Fibroblast of lung (primary cell): Measurements from ENCODE around the gene PPP1R13B. TPM values are rescaled to one million over a fixed set of nuclear protein-coding genes. Genes with fewer than 3 reads are reported as not detected.

Experiments
- DNase-seq, 2 donors: peaks; one replicate each; pipeline versions ENCODE4 v3.0.0 to v3.0.0-alpha.2; 2010; ENCODE audit warnings: low read depth in 2 of 2
- H2AFZ ChIP-seq: 2 replicates; pipeline ENCODE4 v1.5.1; 2012; ENCODE audit warnings: low read length, control low read depth, inconsistent platforms
- H3K27ac ChIP-seq: 2 replicates; pipeline ENCODE4 v1.5.1; 2011; ENCODE audit warnings: low read length, control low read depth; ENCODE audit not compliant: insufficient read depth
- H3K27me3 ChIP-seq: 2 replicates; pipeline ENCODE4 v1.5.1; 2011; ENCODE audit warnings: mild to moderate bottlenecking, low read length; ENCODE audit not compliant: control insufficient read depth, insufficient read depth
- H3K36me3 ChIP-seq: 2 replicates; pipeline ENCODE4 v1.5.1; 2011; ENCODE audit warnings: low read length; ENCODE audit not compliant: control insufficient read depth, insufficient read depth
- H3K4me1 ChIP-seq: 2 replicates; pipeline ENCODE4 v1.5.1; 2011; ENCODE audit warnings: low read length; ENCODE audit not compliant: control insufficient read depth, insufficient read depth; ENCODE audit errors: extremely low read depth
- H3K4me2 ChIP-seq: 2 replicates; pipeline ENCODE4 v1.5.1; 2011; ENCODE audit warnings: low read length, control low read depth; ENCODE audit not compliant: insufficient read depth; ENCODE audit errors: extremely low read depth
- H3K4me3 ChIP-seq, 4 experiments: fragments of 200-600 bp in 1 of 4; sonication (generic) in 1 of 4; replicated peaks in 1 of 4; 2 replicates each; pipeline ENCODE4 v1.5.1; 2011 to 2016; ENCODE audit warnings: low read length in 4 of 4, low read depth in 3 of 4, mild to moderate bottlenecking in 3 of 4, control low read depth in 2 of 4, inconsistent platforms in 1 of 4, mixed read lengths in 1 of 4; ENCODE audit not compliant: insufficient read depth in 1 of 4; ENCODE audit errors: control extremely low read depth in 1 of 4
- H3K79me2 ChIP-seq: 2 replicates; pipeline ENCODE4 v1.5.1; 2012; ENCODE audit warnings: mild to moderate bottlenecking, low read length, inconsistent platforms; ENCODE audit not compliant: control insufficient read depth, insufficient read depth
- H3K9ac ChIP-seq: 2 replicates; pipeline ENCODE4 v1.5.1; 2011; ENCODE audit warnings: mild to moderate bottlenecking, low read length, control low read depth; ENCODE audit not compliant: insufficient read depth
- H3K9me3 ChIP-seq: 2 replicates; pipeline ENCODE4 v1.5.1; 2012; ENCODE audit warnings: low read depth, low read length; ENCODE audit not compliant: control insufficient read depth, insufficient read depth
- H4K20me1 ChIP-seq: 2 replicates; pipeline ENCODE4 v1.5.1; 2011; ENCODE audit warnings: low read length; ENCODE audit not compliant: control insufficient read depth, insufficient read depth; ENCODE audit errors: extremely low read depth
- CTCF ChIP-seq, 2 donors: IDR thresholded peaks in 1 of 2; conservative IDR thresholded peaks in 1 of 2; 1 replicate in 1 of 2; 2 replicates in 1 of 2; pipeline ENCODE4 v1.5.1; 2011 to 2012; ENCODE audit warnings: low read length in 2 of 2, control low read depth in 1 of 2, inconsistent platforms in 1 of 2, low read depth in 1 of 2, mild to moderate bottlenecking in 1 of 2
- EZH2 ChIP-seq: IDR thresholded peaks from 2 replicates; pipeline ENCODE4 v1.5.1; 2012; ENCODE audit warnings: low read length, control low read depth, mild to moderate bottlenecking; ENCODE audit errors: missing control alignments
- polyA plus RNA-seq, 2 donors: library from polyadenylated mRNA; depleted of rRNA in 1 of 2; stranded (reverse) in 1 of 2; unstranded in 1 of 2; fragments of >200 nt; gene quantifications; 2 replicates each; pipeline ENCODE4 v1.2.1, GENCODE V29; 2011 to 2012; ENCODE audit warnings: missing spikeins in 1 of 2
- total RNA-seq: library from RNA; depleted of rRNA; stranded (reverse); fragments of >200 nt; gene quantifications from 2 replicates; pipeline ENCODE4 v1.2.1, GENCODE V29; 2014

The PPP1R13B gene
- total and polyA plus RNA-seq, 2 donors (not counting 1 experiment from before 2014, with no cell fraction given), result 2.0 to 2.7 TPM

- Histone ChIP-seq H3K4me1 (no peaks in the 10 kb centered on the region), H3K9ac (no peak overlapping the region), H3K9me3 (no peaks in the 10 kb centered on the region), H3K36me3 (peaks cover 18% of the 10 kb centered on the region), H3K27ac (no peak overlapping the region), H3K27me3 (no peaks in the 10 kb centered on the region), H2AFZ (no peak overlapping the region), H3K79me2 (peaks cover 12% of the 10 kb centered on the region), H3K4me3 (no peak overlapping the region), H3K4me2 (no peak overlapping the region), H4K20me1 (no peaks in the 10 kb centered on the region)
- TF ChIP-seq CTCF (conservative IDR thresholded peaks at IDR 0.05 in 1 of 2, IDR thresholded peaks at IDR 0.05 in 1 of 2; ENCODE audit: low read depth in 1 of 2, low read length in 2 of 2) (no peak), EZH2 (no peak)
- no peak for DNase-seq
Observed at GRCh38 chr14:103729496-103730448, 117.6 kb downstream of the PPP1R13B start.

GRCh38 chr14:103728721-103729120 lies 118.7 kb downstream of the PPP1R13B start:
- Histone ChIP-seq H2AFZ (no peak overlapping the region), H3K9me3 (no peaks in the 10 kb centered on the region), H3K27ac (no peak overlapping the region), H3K4me3 (no peak overlapping the region), H3K4me2 (no peak overlapping the region), H3K79me2 (peaks cover 16% of the 10 kb centered on the region), H3K36me3 (peaks cover 18% of the 10 kb centered on the region), H3K4me1 (peaks cover 4% of the 10 kb centered on the region), H3K27me3 (no peaks in the 10 kb centered on the region), H3K9ac (no peak overlapping the region), H4K20me1 (no peaks in the 10 kb centered on the region)
- DNase-seq, result no peak
- TF ChIP-seq EZH2 (no peak), CTCF (conservative IDR thresholded peaks at IDR 0.05 in 1 of 2, IDR thresholded peaks at IDR 0.05 in 1 of 2; ENCODE audit: low read depth in 1 of 2, low read length in 2 of 2) (no peak)

GRCh38 chr14:103728141-103728540 lies 119.2 kb downstream of the PPP1R13B start:
- Histone ChIP-seq H4K20me1 (no peaks in the 10 kb centered on the region), H3K36me3 (peaks cover 16% of the 10 kb centered on the region), H3K79me2 (peaks cover 19% of the 10 kb centered on the region)

More at GRCh38 chr14:103728141-103728540, 119.2 kb downstream of the PPP1R13B start:
- no peak overlapping the region for H3K9ac ChIP-seq
- H3K27ac ChIP-seq, result no peak overlapping the region
- no peak overlapping the region for H3K4me3 ChIP-seq
- peaks cover 4% of the 10 kb centered on the region for H3K4me1 ChIP-seq
- TF ChIP-seq CTCF (conservative IDR thresholded peaks at IDR 0.05 in 1 of 2, IDR thresholded peaks at IDR 0.05 in 1 of 2; ENCODE audit: low read depth in 1 of 2, low read length in 2 of 2) (no peak), EZH2 (no peak)
- no peak overlapping the region for H2AFZ ChIP-seq
- H3K4me2 ChIP-seq, result no peak overlapping the region
- H3K27me3 ChIP-seq, result no peaks in the 10 kb centered on the region
- DNase-seq, result no peak
- no peaks in the 10 kb centered on the region for H3K9me3 ChIP-seq
